ENCODE measurements around the gene ETS2. TPM values are rescaled to one million over a fixed set of nuclear protein-coding genes. Genes with fewer than 3 reads are reported as not detected.

ETS2 gene
- total RNA-seq, 1 experiment from 2014 or later, result 35.3 TPM

- Mint-ChIP-seq H3K9me3 (no peaks in the 10 kb centered on the region), H3K36me3 (ENCODE audit: insufficient read depth in 1 of 3, low read depth in 3 of 3) (peaks cover 88 to 95% (median 95%) of the 10 kb centered on the region in 3 experiments), H3K4me3 (no peak overlapping the region), H3K4me1 (peaks cover 19 to 24% of the 10 kb centered on the region in 2 experiments), H3K27ac (no peak overlapping the region), H3K27me3 (ENCODE audit: low read depth) (no peaks in the 10 kb centered on the region)
- H2AK5ac ChIP-seq (ENCODE audit: insufficient read length, low read length), result no peak overlapping the region
- DNase-seq, result no peak
- no peak overlapping the region for H2AFZ ChIP-seq (ENCODE audit: low read length)
- no peaks in the 10 kb centered on the region for H3K79me1 ChIP-seq (ENCODE audit: insufficient read depth, low read depth, low read length, poor library complexity, severe bottlenecking)
- no peak overlapping the region for H3K9ac ChIP-seq (ENCODE audit: extremely low read depth, insufficient read length, low read length)
- no peak overlapping the region for H3K23ac ChIP-seq (ENCODE audit: insufficient read length, low read depth, low read length)
- no peaks in the 10 kb centered on the region for H3K27me3 ChIP-seq (ENCODE audit: insufficient read depth, low read length)
- no peak for TF ChIP-seq CTCF (conservative IDR thresholded peaks at IDR 0.05)
- no peak overlapping the region for H4K8ac ChIP-seq (replicated peaks; ENCODE audit: insufficient read length, low read depth, low read length)
- no CpG with 5 or more reads among the region's 14 CpGs for WGBS (ENCODE audit: extremely low coverage, insufficient read length, low lambda C conversion rate)
- no peak overlapping the region for H3K18ac ChIP-seq (ENCODE audit: insufficient read length, low read depth, low read length)
- H3T11ph ChIP-seq (ENCODE audit: low read length), result no peak overlapping the region
- peaks cover 13% of the 10 kb centered on the region for H3K4me1 ChIP-seq (ENCODE audit: insufficient read depth, low read length)
- no peak overlapping the region for H3K27ac ChIP-seq (ENCODE audit: insufficient read length, low read depth, low read length)
- no peaks in the 10 kb centered on the region for H3K9me3 ChIP-seq (ENCODE audit: control insufficient read depth, low read depth, low read length)
- no peak overlapping the region for H3K4me2 ChIP-seq (ENCODE audit: insufficient read depth, insufficient read length, low read length)
- no peak overlapping the region for H4K91ac ChIP-seq (ENCODE audit: insufficient read length, low read depth, low read length)
- H4K20me1 ChIP-seq (ENCODE audit: control insufficient read depth, insufficient read depth, insufficient read length), result no peaks in the 10 kb centered on the region
- no peak overlapping the region for H3K14ac ChIP-seq (ENCODE audit: insufficient read depth, low read length)
- no peak overlapping the region for H2BK5ac ChIP-seq (ENCODE audit: insufficient read length, low read length)
- H2BK20ac ChIP-seq (ENCODE audit: low read depth, low read length, poor library complexity, severe bottlenecking), result no peak overlapping the region
- no peak overlapping the region for H2BK12ac ChIP-seq (ENCODE audit: insufficient read length, low read depth, low read length)
- H2BK15ac ChIP-seq (ENCODE audit: low read depth, low read length), result no peak overlapping the region
- H3K56ac ChIP-seq (ENCODE audit: insufficient read length, low read depth, low read length), result no peak overlapping the region
- no peak overlapping the region for H4K5ac ChIP-seq (ENCODE audit: insufficient read length, low read depth, low read length)
- no peak overlapping the region for H3K4ac ChIP-seq (ENCODE audit: low read depth, low read length)
- no peaks in the 10 kb centered on the region for H3K23me2 ChIP-seq (ENCODE audit: insufficient read length, low read depth, low read length, poor library complexity, severe bottlenecking)
- no peak overlapping the region for H2BK120ac ChIP-seq (ENCODE audit: low read depth, low read length, poor library complexity, severe bottlenecking)
- H3K79me2 ChIP-seq (ENCODE audit: insufficient read depth, low read length), result peaks cover 2% of the 10 kb centered on the region; the same call in 1 of the 2 replicates
Observed at GRCh38 chr21:38817371-38818324, 11.9 kb downstream of the ETS2 start.

All from H9 (cell line).